HuH-7 (cell line): Measurements from ENCODE around the gene ANXA3.

Source experiments
- DNase-seq: peaks from one replicate; pipeline ENCODE4 v3.0.0; 2011; ENCODE audit warnings: low spot score

Gene ANXA3

GRCh38 chr4:78645853-78646757 lies 94.5 kb downstream of the ANXA3 start:
- no peak for DNase-seq

- DNase-seq, result no peak
These were observed 95.7 kb downstream of the ANXA3 start for GRCh38 chr4:78647272-78647671.

- DNase-seq, result no peak
These were observed 97.2 kb downstream of the ANXA3 start for GRCh38 chr4:78648640-78649363.

GRCh38 chr4:78650106-78651024 lies 98.8 kb downstream of the ANXA3 start:
- DNase-seq, result no peak

- DNase-seq, result no peak
These were observed 99.8 kb downstream of the ANXA3 start for GRCh38 chr4:78651250-78651860.

- DNase-seq, result no peak
These were observed 100.8 kb downstream of the ANXA3 start for GRCh38 chr4:78652282-78652876.

- DNase-seq, result no peak
These were observed 102.1 kb downstream of the ANXA3 start for GRCh38 chr4:78653655-78654054.

- no peak for DNase-seq
These were observed 103.2 kb downstream of the ANXA3 start for GRCh38 chr4:78654807-78655206.

GRCh38 chr4:78656968-78657445 lies 105.4 kb downstream of the ANXA3 start:
- DNase-seq, result no peak

GRCh38 chr4:78659264-78659663 lies 107.7 kb downstream of the ANXA3 start:
- no peak for DNase-seq

GRCh38 chr4:78659665-78660064 lies 108.1 kb downstream of the ANXA3 start:
- DNase-seq, result no peak
